ENCODE results near the gene RAB3IL1. TPM values are rescaled to one million over a fixed set of nuclear protein-coding genes. Genes with fewer than 3 reads are reported as not detected.
A peak's percentile ranks its signal among the peaks of the same experiment; 100 is the strongest.

The RAB3IL1 gene
- total and polyA plus RNA-seq, 11 donors = 4.7 to 22.0 (median 7.5) TPM

DNA sequence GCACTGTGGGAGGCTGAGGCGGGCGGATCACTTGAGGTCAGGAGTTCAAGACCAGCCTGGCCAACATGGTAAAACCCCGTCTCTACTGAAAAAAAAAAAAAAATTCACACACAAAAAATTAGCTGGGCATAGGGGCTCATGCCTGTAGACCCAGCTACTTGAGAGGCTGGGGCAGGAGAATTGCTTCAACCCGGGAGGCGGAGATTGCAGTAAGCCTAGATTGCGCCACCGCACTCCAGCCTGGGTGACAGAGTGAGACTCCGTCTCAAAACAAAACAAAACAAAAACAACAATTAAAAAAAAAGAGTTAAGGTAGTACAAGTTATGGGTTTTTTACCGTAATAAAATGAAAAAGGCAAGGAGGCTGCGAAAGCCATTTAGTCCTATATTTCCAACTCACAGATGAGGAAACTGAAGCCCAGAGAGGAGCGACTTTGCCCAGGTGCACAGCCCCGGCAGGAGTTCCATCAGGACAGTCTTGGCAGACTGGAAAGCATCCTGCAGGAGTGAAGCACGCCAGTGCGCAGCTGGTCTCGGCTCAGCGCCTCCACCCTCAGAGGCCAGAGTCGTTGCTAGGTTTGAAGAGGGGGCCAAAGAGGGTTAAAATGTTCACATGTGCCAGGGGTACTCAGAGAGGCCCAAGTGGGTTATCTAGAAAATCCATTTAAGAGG, 22.2 kb downstream of the RAB3IL1 start:
- Histone ChIP-seq H3K36me3 (peaks cover 0 to 29% (median 0%) of the 10 kb centered on the region in 9 donors), H3K27me3 (no peaks in the 10 kb centered on the region), H3K9me3 (no peaks in the 10 kb centered on the region), H3K27ac (peak overlapping the region in 1 of 12 donors; percentile 24), H3K4me3 (no peak overlapping the region), H3K4me1 (peaks cover 0 to 35% (median 13%) of the 10 kb centered on the region in 12 donors)
- intact Hi-C loops (cut with DNase I) = loop anchor here in 7 of 10 donors (5.0 kb wide), 3 partner anchors 98 to 212 kb away; no protein-coding TSS in a partner anchor
- no peak for DNase-seq
- ATAC-seq = no peak
- 84 to 88% (median 86%) methylated on average over 17 of the region's 17 CpGs for WGBS, 4 donors
- TF ChIP-seq POLR2A (IDR thresholded peaks at IDR 0.05) = no peak
- TF ChIP-seq, protein P1, sequence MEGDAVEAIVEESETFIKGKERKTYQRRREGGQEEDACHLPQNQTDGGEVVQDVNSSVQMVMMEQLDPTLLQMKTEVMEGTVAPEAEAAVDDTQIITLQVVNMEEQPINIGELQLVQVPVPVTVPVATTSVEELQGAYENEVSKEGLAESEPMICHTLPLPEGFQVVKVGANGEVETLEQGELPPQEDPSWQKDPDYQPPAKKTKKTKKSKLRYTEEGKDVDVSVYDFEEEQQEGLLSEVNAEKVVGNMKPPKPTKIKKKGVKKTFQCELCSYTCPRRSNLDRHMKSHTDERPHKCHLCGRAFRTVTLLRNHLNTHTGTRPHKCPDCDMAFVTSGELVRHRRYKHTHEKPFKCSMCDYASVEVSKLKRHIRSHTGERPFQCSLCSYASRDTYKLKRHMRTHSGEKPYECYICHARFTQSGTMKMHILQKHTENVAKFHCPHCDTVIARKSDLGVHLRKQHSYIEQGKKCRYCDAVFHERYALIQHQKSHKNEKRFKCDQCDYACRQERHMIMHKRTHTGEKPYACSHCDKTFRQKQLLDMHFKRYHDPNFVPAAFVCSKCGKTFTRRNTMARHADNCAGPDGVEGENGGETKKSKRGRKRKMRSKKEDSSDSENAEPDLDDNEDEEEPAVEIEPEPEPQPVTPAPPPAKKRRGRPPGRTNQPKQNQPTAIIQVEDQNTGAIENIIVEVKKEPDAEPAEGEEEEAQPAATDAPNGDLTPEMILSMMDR (IDR thresholded peaks at IDR 0.05) = no peak

GRCh38 chr11:61893981-61894380, 23.4 kb downstream of the RAB3IL1 start:
- Histone ChIP-seq H3K4me1 (peaks cover 4 to 43% (median 22%) of the 10 kb centered on the region in 12 donors), H3K27me3 (no peaks in the 10 kb centered on the region), H3K4me3 (no peak overlapping the region), H3K27ac (peak overlapping the region in 2 of 12 donors; percentile 24 to 31), H3K9me3 (no peaks in the 10 kb centered on the region), H3K36me3 (peaks cover 0 to 26% (median 0%) of the 10 kb centered on the region in 9 donors)
- intact Hi-C loops (cut with DNase I) = loop anchor here in 6 of 10 donors (5.0 kb wide), 3 partner anchors 68 to 97 kb away; partner anchors contain the start of gene FADS1 (in 3 of the 6)
- ATAC-seq (no peak), DNase-seq (no peak)
- 60 to 65% (median 62%) methylated on average over 5 of the region's 5 CpGs for WGBS, 4 donors
- no peak for TF ChIP-seq POLR2A (IDR thresholded peaks at IDR 0.05)
- TF ChIP-seq, protein P1 (IDR thresholded peaks at IDR 0.05) = no peak

DNA sequence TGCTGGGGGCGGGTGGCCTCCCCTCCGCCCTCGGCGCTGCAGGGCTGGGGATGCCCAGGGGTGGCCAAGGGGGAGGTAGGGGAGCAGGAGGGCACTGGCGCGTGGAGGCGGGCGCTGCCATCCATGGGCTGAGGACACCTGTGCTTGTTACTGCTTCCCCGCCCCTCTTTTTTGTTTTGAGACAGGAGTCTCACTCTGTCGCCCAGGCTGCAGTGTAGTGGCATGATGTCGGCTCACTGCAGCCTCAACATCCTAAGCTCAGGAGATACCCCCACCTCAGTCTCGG, 25.3 kb downstream of the RAB3IL1 start:
- no peak for DNase-seq
- WGBS, 4 donors = 27 to 46% (median 39%) methylated on average over 8 to 12 of the region's 12 CpGs
- Histone ChIP-seq H3K4me3 (peak overlapping the region; percentile 29 to 98 (median 93)), H3K9me3 (no peaks in the 10 kb centered on the region), H3K4me1 (peaks cover 15 to 50% (median 37%) of the 10 kb centered on the region in 12 donors), H3K27me3 (no peaks in the 10 kb centered on the region), H3K36me3 (peaks cover 0 to 12% (median 0%) of the 10 kb centered on the region in 9 donors), H3K27ac (peak overlapping the region; percentile 68 to 97 (median 93))
- intact Hi-C loops (cut with DNase I) = loop anchor here in 6 of 10 donors (5.0 kb wide), 3 partner anchors 70 to 95 kb away; partner anchors contain the start of gene FADS1 (in 3 of the 6)
- TF ChIP-seq, protein P1 (IDR thresholded peaks at IDR 0.05) = no peak
- no peak for TF ChIP-seq POLR2A (IDR thresholded peaks at IDR 0.05)
- no peak for ATAC-seq

DNA sequence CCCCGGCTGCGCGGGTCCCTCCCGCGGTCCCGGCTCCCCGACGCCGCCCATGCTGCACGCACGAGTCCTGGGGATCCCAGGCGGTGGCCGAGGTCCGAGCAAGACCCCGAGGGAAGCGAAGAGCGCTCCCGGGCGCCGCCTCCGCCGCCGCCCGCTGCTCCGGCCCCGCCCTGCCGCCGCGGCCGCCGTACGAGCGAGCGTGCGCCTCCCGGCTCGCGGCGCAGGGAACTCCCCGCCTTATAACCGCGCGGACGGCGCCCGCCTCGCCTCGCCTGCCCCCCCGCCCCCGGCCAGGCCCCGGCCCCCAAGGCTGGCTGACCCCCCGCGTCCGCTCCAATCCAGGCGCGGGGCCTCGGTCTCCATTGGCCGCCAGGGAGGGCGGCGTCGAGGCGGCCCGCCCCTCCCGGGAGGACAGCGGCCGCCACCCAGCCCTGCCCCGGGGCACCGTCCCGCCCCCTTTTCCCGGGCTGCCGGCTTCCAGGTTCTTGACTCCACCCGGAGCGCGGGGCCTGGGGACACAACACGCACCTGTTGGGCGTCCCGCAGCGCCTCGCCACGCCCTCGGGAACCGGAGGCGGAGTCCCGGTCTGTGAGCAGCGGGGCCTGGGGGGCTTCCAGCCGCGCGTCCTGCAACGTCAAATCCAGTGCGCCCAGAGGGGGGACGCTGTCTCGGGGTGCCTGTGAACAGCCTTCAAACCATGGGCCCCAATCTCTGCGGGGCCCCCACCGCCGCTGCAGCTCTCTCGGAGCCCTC, 25.9 kb downstream of the RAB3IL1 start, which contains the start of gene FADS3:
FADS3 (minus strand) TSS at position 215 of the 754 bp plus-strand sequence; CDS start at position 51, 164 bp downstream.
- peak within 1 kb of the TSS; percentile 68 to 97 (median 93) for H3K27ac ChIP-seq
- TF ChIP-seq POLR2A (IDR thresholded peaks at IDR 0.05) = peak in 1 of 2 donors; percentile 86
- TF ChIP-seq, protein P1 (IDR thresholded peaks at IDR 0.05) = peak in 1 of 12 donors; percentile 4
- peaks cover 15 to 55% (median 41%) of the 10 kb centered on the region in 12 donors for H3K4me1 ChIP-seq
- no peaks in the 10 kb centered on the region for H3K9me3 ChIP-seq
- WGBS, 4 donors = 0 to 2% (median 0%) methylated on average over 5 to 96 of the region's 96 CpGs
- ATAC-seq (peak; percentile 76 to 91 (median 86)), DNase-seq (peak; percentile 91 to 95 (median 93))
- peaks cover 0 to 6% (median 0%) of the 10 kb centered on the region in 9 donors for H3K36me3 ChIP-seq
- intact Hi-C loops (cut with DNase I) = loop anchor here in 8 of 10 donors (1.0 to 5.0 kb wide), 6 partner anchors 17 to 99 kb away; partner anchors contain the start of genes FADS1 (in 3 of the 8), FADS2 (in 1 of the 8), FEN1 (in 1 of the 8) and TMEM258 (in 1 of the 8)
- H3K4me3 ChIP-seq = peak within 1 kb of the TSS; percentile 67 to 98 (median 94)
- no peaks in the 10 kb centered on the region for H3K27me3 ChIP-seq

All from heart left ventricle (tissue), 16 donors.